HG03460 (cell line): ENCODE measurements around the gene MRFAP1.
"Not testable (repeated sequence)": the region's sequence is repeated elsewhere in the genome, so short reads cannot be mapped to it uniquely, and the experiment has no call there.

Experiments used
- ATAC-seq: cut with Tn5 transposase; IDR thresholded peaks from one replicate; pipeline ENCODE4 v1.9.1; 2021; ENCODE audit not compliant: unreplicated experiment

Gene MRFAP1

GRCh38 chr4:6633091-6633906 lies 7.2 kb upstream of the MRFAP1 start:
- ATAC-seq, result no peak

DNA sequence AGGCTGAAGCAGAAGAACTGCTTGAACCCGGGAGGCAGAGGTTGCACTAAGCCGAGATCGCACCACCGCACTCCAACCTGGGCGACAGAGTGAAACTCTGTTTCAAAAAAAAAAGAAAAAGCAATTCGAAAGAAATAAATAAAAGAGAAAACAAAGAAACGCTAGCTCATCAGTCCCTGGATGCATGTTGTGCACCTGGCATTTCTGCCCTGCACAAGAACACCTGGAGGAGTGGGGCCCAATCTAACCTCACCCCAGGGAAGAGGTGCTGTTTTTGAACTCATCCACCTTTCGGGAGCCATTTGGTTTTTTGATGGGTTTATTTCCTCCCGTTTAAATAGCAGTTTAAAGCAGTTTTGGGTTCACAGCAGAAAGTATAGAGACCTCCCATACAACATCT lies 5.7 kb upstream of the MRFAP1 start:
- ATAC-seq, result no peak

DNA sequence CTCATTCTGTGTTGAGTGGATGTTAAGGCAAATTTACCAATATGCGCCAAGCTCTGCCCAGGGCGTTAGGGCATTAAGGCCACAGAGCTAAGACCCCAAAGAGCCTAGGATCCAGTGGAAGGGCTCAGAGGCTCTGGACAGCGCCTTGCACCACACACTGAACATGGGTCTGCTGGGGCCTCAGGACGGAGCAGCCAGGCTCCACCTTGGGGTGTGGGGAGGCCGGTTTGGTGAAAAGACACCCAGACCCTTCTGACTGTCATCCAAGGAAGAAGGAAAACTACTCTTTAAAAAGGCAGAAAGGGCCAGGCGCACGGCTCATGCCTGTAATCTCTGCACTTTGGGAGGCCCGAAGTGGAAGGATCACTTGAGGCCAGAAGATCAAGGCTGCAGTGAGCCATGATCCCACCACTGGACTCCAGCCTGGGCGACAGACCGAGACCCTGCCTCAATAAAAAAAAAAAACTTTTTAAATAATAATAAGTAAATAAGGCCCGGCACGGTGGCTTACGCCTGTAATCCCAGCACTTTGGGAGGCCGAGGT lies 1.3 kb upstream of the MRFAP1 start:
- ATAC-seq, result no peak

- ATAC-seq, result peak; percentile 12
Observed at GRCh38 chr4:6641164-6641970, 882 bp downstream of the MRFAP1 start.

GRCh38 chr4:6641971-6642320 lies 1.5 kb downstream of the MRFAP1 start:
- ATAC-seq, result no peak

DNA sequence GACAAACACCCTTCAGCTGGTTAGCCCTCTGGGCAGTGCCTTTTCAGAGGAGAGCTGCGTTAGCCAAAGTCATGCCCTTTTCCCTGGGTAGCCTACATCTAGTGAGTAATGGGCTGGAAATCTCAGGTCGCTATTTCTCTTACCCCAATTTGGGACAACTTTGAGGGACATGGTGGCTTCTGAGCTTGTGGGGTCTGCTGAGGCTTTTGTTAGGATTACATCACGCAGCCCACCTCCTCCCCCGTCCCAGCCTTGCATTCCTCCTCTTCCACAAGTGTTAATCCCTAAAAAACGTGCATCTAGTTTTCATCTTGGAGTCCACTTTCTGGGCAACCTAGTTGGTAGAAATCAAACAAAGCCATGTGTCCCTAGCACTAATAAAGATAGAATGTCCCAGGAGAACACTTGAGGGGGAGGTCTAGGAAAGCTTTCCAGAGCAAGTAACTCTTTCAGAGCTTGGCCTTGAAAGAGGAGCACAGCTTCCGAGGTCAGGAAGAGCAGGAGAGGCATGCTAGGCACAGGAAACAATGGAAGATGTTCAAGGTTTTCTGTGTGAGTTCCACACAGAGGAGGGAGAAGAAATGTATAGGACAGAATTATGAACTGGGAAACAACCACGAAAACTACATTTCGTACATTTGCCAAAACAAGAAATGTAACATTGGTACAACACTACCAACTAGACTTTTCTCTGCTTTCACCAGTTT lies 2.8 kb downstream of the MRFAP1 start:
- no peak for ATAC-seq

DNA sequence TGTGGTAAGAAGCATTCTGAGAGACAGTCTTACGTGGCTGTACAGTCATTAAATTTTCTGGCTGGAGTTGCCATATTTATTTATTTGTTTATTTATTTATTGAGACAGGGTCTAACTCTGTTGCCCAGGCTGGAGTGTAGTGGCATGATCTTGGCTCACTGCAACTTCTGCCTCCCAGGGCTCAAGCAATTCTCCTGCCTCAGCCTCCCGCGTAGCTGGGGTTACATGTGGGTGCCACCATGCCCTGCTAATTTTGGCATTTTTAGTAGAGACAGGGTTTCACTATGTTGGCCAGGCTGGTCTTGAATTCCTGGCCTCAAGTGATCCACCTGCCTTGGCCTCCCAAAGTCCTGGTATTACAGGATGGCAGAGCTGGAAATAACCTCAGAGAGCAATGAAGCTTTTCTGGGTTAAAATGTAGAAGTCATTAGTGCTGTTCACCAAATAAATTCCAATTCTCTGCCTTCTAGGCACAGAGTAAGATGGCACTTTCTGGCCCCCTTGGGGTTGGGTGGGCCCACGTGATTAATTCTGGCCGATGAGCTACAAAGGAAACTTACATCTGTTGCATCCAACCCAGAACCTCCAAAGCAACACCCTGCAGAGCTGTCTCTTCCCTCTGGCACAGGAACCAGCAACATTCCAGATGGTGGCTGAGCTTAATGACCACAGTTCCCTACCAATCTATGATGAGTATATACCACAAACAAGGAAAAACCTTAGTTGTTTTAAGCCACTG lies 4.5 kb downstream of the MRFAP1 start:
- no peak for ATAC-seq

- no peak for ATAC-seq
Observed at GRCh38 chr4:6647169-6647568, 6.7 kb downstream of the MRFAP1 start.

DNA sequence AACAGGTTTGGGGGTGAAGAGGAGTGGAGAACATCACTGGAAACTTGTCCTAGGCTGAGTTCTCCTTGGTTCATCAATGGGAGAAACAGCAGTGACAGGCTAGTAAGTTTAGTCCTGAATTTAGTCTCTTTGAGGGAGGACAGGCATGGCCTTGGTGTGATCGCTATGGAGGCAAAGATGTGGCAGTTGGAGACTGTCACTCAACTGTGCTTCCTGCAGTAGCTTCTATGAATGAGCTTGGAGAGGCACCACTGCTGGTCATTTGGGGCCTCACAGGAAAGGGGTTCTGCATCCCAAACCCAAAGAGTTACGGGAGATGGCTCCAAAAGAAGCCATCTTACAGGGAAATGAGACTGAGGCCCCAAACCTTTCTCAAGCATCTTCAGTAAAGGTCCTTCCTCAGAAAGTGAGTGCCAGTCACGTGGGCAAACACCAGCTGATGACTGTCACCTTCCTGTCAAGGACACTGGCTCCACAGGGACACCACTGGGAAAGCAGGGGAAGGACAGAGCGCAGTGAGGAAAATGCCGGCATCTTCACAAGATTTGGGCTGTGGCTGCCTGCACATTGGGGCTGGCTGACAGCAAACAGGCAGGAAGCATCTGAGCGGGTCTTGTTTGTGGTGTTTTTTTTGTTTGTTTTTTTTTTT lies 7.2 kb downstream of the MRFAP1 start:
- no peak for ATAC-seq

GRCh38 chr4:6649216-6649615 lies 8.7 kb downstream of the MRFAP1 start:
- no peak for ATAC-seq

GRCh38 chr4:6654211-6654610 lies 13.7 kb downstream of the MRFAP1 start:
- ATAC-seq, result not testable (repeated sequence)

DNA sequence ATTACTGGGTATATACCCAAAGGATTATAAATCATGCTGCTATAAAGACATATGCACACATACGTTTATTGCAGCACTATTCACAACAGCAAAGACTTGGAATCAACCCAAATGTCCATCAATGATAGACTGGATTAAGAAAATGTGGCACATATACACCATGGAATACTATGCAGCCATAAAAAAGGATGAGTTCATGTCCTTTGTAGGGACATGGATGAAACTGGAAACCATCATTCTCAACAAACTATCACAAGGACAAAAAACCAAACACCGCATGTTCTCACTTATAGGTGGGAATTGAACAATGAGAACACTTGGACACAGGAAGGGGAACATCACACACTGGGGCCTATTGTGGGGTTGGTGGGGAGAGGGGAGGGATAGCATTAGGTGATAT lies 14.8 kb downstream of the MRFAP1 start:
- ATAC-seq, result not testable (repeated sequence)

DNA sequence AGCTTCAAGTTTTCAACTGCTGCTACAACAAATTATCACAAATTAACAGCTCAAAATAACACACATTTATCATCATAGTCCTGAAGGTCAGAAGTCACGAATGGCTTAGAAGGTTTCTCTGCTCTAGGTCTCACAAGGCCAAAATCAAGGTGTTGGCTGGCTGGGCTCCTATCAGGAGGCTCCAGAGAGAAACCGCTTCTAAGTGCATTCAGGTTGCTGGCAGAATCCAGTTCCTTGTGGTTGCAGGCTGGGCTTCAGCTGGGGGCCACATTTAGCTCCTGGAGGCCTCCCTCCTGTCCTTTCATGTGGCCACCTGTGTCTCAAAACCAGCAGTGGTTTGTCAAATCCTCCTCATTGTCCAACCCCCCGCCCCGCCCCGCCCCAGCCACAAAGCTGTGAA lies 15.4 kb downstream of the MRFAP1 start:
- ATAC-seq, result no peak

DNA sequence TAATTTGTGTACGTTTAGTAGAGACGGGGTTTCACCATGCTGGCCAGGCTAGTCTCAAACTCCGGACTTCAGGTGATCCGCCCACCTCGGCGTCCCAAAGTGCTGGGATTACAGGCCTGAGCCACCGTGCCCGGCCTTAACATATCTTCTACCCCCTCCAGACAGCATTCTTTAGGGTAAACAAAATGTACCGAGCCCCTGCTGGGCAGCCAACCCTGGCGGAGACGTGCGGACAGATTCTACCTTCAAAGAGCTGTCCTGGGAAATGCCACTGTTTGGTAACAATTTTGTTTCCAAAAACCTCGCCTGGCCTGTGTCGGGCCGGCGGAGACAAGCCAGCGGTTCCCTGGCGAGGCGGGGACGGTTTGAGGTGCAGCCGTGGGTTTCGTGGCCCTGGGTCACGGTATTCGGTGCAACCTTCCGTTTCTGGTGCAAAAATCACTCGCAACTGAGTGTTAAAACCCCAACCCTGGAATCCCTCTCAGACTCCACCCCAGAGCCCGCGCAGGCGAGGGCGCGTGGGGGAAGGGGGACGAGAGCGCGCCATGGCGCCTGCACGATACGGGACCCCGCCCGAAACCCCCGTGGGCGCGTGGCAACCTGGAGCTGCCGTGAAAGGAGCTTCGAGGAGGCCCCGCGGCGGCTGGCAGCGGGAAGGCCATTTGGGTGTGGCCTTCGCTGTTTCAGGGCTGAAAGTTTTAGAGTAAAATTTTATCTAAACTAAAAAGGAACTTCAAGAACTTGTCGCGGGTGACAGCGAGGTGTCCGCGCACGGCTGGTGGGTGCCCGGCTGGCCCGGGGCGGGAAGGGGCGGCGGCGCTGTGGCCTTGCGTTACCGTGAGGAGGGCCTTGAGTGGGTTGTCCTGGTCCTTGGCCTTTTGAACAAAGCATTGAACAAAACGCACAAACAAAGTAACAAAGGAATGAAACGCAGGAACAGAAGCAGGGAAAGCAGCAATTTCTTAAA lies 17.0 kb downstream of the MRFAP1 start:
- ATAC-seq, result no peak

DNA sequence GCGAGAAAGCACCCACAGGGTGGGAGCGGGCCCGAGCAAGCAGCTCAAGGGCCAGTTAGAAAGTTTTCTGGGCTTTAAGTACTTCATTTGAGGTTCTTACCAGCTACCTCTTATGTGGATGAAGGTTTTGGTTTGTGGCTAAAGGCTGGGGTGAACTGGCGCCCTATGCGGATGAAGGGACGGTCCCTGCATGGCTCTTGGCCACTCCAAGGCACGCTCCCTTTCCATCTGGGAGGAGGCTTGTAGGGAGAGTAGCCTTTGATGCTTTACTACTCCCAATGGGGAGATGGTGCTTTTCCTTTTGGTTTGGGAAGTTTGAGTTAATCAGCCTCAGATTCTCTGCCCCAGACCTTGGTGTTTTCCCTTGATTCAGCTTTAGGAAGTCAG lies 17.7 kb downstream of the MRFAP1 start:
- ATAC-seq, result no peak

- no peak for ATAC-seq
Observed at GRCh38 chr4:6658597-6659075, 18.2 kb downstream of the MRFAP1 start.

GRCh38 chr4:6659897-6660296 lies 19.4 kb downstream of the MRFAP1 start:
- ATAC-seq, result no peak

DNA sequence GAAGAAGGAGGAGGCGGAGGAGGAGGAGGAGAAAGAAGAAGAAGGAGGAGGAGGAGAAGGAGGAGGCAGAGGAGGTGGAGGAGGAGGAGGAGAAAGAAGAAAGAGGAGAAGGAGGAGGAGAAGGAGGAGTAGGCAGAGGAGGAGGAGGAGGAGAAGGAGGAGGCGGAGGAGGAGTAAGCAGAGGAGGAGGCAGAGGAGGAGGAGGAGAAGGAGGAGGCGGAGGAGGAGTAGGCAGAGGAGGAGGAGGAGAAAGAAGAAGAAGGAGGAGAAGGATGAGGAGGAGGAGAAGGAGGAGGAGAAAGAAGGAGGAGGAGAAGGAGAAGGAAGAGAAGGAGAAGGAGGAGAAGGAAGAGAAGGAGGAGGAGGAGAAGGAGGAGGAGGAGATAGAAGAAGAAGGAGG lies 19.9 kb downstream of the MRFAP1 start:
- ATAC-seq, result no peak

DNA sequence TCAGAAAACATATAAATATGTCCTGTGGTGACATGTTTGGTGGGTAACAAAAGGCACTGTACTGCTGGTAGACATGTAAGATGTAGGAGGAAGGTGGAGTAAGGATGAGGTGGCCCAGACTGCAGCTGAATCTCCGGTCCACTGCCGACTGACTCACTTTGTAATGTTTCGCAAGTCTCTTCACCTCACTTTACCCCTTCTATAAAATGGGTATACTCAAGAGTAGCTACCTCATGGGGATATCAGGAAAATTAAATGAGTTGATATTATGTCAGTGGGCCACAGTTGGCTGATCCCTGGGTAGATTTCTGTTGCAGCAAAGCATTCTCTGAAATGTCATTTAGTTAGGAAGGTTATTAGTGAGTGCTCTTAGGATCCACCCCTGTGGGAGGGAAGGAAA lies 22.1 kb downstream of the MRFAP1 start:
- no peak for ATAC-seq
